Measurements from ENCODE around the gene SPATC1L.
"Not testable (repeated sequence)": the region's sequence is repeated elsewhere in the genome, so short reads cannot be mapped to it uniquely, and the experiment has no call there.

SPATC1L gene

DNA sequence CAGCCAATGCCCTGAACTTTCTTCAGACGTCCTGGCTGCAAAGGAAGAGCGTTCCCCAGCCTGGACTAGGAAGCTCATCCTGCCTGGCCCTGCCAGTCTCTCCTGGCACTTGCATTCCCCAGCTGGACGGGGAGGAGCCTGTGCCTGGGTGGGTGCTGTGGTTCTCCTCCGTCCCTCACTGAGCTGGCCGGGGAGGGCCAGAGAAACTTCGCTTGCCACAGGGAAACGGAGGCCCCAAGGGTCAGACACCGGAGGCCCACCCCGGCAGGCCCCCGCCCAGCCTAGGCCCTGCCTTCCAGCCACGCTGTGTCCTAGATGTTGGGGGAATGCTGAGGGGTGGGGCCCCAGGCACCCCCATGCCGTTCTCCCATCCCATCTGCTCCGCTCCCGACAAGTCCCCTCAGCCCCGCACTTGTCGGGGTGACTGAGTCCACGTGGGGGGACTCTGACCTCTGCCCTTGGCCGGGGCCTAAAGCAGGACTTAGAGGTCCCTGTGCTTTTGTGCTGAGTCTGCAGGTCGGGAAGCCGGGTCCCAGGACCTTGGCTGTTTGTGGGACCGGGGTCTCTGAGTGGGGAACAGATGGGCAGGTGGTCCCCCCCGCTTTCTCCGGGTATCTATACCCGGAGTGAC is 33.7 kb downstream of the SPATC1L start:
- DNase-seq (ENCODE audit: low read depth), result no peak

DNA sequence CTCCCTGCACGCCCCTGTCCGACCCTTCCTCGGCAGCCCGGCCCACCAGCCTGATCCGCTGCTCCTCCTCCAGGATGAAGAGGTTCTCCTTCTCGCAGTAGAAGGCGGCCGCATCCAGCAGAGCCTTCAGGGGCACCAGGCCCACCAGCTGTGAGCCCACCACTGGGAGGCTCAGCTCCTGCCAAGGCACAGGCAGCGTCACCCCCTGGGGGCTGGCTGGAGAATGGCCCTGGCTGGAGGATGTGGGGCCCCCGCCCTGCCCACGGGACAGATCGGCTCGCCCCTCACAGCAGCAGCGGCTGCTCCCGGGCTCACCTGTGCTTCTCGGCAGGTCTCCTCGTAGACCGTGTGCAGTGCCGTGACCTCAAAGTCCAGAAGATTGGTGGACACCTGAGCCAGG is 34.2 kb downstream of the SPATC1L start:
- no peak for DNase-seq (ENCODE audit: low read depth)

DNA sequence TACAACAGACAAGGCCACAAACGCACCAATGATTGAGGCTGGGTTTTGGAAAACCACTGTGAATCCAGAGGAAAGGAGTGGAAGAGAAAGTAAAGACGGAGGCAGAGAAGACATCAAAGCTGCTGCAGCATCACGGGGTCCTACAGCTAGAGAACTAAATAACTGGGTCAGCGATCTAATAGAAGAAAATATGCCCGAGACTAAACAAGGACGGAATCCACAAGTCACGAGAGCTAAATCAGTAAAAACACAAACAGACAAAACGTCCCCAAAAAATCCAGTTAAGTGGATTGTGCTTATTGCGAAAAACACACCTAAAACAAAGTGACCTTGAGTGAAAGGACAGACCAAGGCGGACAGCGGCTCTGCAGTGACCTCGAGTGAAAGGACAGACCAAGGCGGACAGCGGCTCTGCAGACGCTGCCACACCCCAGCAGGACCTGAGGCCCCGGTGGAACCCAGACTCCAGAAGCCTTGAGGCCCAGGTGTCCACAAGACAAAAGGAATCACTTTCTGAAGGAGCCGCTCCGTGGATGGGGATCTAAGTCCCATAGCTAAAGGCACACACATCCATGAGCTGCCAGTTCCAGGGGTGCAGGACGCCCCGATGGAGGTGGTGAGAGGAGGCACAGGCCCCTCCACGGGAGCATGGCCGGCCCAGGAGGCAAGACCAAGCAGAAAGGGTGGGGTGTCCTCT is 34.9 kb downstream of the SPATC1L start:
- DNase-seq (ENCODE audit: low read depth), result no peak

DNA sequence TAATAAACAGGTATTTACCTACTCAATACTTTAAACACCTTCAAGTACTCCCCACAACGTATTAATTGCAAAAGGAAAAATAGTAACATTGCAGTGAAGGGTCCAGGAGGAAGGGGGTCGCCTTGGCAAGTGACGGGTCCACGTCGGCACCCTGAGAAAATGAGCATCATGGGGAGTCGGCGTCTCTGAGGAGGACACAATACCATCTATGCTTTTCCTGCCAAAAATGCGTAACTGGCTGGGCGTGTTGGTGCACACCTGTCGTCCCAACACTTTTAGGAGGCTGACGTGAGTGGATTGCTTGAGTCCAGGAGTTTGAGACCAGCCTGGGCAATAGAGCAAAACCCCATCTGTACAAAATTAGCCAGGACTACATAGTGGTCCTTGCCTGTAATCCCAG is 36.2 kb downstream of the SPATC1L start:
- DNase-seq (ENCODE audit: low read depth), result no peak

DNA sequence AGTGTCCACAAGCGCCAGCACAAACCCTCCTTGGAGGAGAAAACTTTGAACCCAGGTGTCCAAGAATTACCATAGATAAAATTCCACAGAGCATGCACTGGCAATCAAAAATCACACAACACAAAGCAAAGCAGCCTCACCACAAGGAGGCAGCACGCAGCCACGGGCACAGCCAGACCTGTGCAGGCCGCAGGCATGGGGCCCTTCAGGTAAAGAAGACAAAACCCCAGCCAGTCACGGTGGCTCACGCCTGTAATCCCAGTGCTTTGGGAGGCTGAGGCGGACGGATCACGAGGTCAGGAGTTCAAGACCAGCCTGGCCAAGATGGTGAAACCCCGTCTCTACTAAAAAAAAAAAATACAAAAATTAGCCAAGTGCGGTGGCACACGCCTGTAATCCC is 36.8 kb downstream of the SPATC1L start:
- peak; percentile 29 for DNase-seq (ENCODE audit: low read depth)

DNA sequence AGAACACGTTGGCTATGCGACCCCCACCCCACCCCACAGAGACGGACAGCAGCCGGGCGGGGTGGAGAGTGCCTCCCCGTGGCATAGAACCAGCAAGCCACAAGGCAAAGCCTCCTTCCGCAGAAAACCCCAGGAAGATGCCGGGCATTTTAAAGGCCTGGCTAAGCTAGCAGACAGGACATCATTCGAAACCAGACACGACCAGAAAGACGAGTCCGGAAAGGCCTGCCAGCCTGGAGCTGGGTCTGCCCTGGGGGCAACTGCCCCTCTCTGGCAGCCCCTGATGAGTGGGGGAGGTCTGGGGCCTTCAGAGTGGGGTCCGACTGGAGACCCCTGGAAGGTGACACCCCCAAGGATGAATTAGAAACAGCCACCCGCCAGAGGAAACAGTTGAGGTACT is 37.4 kb downstream of the SPATC1L start:
- DNase-seq (ENCODE audit: low read depth), result no peak

DNA sequence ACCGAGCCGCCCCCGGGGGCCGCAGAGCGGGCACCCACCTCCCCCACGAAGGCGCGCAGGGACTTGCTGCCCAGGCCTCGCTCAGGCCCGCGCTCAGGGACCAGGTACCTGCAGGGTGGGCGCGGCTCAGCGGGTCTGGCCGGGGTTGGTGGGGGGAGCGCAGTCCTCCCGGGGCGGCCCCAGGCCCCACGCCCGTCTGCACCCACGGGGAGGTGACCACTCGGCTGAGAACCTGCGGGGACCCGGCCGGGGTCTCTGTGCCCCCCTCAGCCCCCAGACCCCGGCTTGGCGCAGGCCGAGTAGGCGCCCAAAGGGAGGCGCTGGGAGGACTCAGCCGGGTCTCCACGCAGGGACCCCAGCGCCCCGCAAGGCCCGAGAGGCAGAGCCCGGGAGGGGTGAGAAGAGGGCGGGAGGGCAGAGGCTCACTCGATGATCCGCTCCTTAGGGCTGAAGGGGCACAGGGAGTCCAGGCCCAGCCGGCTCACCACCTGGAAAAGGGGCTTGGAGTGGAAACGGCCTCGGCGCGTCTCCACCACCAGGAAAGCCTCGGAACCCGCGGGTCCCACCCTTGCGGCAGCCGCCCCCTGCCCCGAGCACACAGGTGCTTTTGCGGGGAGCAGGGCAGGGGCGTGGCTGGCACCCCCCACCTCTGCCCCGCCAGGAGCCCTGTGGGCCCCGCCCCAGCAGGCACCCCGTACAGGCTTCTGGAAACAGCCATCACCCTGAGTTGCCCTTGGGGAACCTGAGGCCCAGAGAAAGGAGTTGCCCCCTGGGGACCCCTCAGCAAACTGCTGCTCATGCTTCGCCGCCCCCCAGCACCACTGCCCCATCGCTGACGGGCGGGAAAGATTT is 38.2 kb downstream of the SPATC1L start:
- no peak for DNase-seq (ENCODE audit: low read depth)

DNA sequence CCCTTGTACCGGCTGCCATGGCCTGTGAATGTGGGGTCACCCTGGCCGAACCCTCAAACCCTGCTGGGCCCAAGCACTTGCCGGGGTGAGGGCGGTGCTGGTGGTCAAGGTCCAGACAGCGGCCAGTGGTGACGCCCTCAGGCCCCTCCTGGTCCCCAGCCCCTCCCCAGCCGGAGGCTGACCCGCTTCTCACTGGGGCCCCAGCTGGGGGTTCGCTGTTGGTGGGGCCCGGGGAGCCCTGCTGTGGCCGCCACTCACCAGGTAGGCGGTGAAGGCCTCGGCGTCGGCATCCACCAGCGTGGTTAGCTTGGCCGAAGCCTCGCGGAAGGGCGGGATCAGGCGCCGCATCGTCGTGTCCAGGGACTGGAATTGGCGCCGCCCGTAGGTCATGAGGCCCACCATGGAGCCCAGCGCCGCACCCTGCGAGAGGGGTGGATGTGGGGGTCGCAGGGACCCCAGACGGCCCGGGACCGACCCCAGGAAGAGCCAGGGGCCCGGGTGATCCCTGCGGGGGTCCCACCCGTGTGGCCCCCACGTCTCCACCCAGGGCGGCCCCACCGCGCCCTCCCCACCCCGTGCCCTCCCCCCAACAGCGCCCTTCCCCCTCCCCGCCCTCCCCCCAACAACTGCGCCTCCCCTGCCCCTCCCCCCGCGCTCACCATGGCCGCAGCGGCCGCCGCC is 39.0 kb downstream of the SPATC1L start:
- DNase-seq (ENCODE audit: low read depth), result no peak

DNA sequence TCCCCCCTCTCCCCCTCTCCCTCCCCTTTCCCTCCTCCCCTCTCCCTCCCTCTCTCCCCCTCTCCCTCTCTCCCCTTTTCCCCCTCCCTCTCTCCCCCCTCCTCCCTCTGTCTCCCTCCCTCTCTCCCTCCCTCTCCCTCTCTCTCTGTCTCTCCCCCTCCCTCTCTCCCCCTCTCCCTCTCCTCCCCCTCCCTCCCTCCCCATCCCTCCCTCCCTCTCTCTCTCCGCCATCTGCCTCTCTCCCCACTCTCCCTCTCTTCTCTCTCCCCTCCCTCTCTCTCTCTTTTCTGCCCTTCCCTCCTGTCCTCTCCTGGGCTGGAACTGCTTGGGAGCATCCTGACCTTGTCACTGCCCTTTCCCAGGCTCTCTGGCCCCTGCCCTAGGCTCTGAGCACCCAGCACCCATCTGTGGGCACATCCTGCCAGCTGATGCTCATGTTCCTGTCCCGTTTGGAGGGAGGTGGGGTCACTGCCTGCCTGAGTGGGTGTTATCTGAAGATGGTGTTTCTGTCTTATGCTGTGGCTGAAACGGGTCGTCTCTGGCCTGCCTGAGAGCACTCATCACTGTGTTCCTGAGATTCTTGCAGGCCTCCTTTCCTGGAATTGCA is 39.7 kb downstream of the SPATC1L start:
- no peak for DNase-seq (ENCODE audit: low read depth)

DNA sequence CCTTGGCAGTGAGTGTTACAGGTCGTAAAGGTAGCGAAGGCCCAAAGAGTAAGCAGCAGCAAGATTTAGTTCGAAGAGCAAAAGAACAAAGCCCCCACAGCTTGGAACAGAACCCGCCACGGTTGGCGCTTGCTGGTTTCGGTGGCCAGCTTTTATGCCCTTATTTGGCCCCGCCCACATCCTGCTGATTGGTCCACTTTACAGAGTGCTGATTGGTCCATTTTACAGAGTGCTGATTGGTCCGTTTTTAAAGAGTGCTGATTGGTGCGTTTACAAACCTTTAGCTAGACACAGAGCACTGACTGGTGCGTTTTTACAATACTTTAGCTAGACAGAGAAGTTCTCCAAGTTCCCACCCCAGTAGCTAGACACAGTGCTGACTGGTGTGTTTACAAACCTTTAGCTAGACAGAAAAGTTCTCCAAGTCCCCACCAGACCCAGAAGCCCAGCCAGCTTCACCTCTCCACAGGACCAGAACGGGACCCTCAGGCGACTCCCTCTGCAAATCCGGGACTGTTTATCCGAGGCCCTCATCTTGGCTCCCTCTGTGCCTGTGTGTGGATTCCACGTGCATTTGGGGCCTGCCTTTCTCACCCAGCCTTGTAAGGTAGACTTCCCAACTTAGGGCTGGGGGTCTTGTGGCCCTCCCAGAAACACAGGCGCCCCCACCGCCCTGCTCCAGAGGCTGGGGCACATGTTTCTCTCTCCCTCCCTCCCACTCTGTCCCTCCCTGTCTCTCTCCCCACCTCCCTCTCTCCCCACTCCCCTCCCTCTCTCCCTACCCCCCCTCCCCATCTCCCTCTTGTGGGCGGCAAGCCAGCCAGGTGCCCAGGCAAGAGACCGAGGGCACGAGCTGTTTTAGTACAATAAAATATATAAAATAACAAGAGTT is 41.4 kb downstream of the SPATC1L start:
- no peak for DNase-seq (ENCODE audit: low read depth)

DNA sequence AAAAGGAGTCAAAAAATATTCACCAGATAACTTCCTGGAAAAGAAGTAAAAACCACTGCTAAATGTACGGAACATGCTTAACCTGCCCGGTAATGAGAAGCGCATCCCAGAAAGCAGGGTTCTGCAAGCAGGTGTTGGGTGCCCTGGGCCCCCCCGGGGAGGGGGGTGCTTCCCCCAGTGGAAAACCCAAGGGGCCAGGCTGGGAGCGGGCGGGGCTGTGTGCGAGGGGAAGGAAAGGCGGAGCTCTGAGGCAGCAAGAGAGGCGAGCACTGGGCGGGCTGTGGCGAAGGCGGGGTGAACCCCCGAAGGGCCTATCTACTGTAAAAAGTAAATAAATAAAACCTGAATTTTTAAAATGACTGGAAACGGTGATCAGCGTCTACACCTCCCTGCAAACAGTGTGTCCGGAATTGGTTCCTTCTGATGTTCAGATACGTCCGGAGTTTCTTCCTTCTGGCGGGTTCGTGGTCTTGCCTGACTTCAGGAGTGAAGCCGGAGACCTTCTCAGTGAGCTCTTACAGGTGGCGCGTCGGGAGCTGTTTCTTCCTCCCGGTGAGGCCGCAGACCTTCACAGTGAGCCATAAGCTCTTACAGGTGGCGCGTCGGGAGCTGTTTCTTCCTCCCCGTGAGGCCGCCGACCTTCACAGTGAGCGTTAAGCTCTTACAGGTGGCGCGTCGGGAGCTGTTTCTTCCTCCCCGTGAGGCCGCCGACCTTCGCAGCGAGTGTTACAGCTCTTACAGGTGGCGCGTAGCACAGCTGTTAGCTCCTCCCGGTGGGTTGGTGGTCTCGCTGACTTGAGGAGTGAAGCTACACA is 42.3 kb downstream of the SPATC1L start:
- no peak for DNase-seq (ENCODE audit: low read depth)

DNA sequence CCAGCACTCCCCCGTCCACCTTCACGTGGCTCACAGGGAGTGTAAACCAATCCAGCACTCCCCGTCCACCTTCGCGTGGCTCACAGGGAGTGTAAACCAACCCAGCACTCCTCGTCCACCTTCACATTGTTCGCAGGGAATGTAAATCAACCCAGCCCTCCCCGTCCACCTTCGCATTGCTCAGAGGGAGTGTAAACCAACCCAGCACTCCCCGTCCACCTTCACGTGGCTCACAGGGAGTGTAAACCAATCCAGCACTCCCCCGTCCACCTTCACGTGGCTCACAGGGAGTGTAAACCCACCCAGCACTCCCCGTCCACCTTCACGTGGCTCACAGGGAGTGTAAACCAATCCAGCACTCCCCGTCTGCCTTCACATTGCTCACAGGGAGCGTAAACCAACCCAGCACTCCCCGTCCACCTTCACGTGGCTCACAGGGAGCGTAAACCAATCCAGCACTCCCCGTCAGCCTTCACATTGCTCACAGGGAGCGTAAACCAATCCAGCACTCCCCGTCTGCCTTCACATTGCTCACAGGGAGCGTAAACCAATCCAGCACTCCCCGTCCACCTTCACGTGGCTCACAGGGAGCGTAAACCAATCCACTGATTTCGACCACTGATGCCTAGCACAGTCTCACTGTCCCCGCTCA is 43.8 kb downstream of the SPATC1L start:
- DNase-seq (ENCODE audit: low read depth), result not testable (repeated sequence)

DNA sequence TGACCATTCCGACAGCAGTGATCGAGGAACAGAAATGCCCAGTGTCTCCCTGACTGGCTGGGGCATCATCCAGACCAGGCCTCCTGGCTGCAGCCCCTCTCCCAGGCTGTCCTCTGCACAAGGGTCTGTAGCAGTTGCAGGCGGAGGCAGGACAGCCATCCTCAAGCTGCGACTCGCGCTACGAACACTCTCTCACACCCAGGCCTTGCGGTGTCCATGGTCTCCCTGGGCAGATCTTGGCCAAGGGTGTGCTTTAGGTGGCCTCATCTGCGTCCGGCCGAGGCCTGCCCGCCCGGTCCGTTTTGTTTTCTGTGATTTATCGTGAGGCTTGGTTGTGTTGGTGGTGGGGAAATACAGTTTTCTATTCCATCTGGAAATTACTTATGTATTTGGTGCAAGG is 44.6 kb downstream of the SPATC1L start:
- no peak for DNase-seq (ENCODE audit: low read depth)

DNA sequence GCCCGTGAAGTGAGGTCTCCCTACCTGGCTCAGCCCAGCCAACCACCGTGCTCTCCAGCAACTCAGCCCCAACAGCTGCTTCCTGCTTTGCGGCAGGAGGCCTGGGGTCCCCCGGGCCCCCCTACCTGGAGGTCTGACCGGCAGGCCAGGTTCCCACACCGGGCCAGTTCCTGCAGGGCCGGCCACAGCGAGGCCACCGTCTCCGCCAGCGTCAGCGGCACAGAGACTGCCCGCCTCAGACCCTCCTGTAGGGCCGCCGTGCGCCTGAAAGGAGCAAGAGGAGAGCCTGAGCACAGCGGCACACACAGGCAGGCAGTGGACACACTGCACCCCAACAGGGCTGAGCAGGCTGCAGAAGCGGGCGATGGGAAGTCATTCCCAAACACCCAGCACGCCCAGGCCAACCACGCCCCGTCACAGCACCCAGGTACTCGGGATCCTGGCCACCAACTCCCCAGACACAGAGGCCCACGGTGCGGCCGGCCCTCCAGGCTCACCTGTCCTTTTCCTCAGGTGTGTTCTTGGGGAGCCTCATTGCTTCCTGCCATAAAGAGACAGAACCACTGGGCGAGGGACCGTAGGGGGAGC is 45.8 kb downstream of the SPATC1L start:
- DNase-seq (ENCODE audit: low read depth), result no peak

DNA sequence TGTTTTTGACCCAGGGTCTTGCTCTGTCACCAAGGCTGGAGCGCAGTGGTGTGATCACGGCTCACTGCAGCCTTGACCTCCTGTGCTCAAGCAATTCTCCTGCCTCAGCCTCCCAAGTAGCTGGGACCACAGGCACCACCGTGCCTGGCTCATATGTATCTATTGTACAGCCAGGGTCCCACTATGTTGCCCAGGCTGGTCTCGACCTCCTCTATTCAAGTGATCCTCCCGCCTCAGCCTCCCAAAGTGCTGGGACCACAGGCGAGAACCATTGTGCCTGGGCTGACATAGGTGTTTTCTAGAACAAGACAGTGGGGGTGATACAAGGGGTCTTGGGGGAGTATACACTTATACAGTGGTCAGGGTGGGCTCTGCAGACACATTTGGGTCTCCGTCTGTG is 46.4 kb downstream of the SPATC1L start:
- no peak for DNase-seq (ENCODE audit: low read depth)

DNA sequence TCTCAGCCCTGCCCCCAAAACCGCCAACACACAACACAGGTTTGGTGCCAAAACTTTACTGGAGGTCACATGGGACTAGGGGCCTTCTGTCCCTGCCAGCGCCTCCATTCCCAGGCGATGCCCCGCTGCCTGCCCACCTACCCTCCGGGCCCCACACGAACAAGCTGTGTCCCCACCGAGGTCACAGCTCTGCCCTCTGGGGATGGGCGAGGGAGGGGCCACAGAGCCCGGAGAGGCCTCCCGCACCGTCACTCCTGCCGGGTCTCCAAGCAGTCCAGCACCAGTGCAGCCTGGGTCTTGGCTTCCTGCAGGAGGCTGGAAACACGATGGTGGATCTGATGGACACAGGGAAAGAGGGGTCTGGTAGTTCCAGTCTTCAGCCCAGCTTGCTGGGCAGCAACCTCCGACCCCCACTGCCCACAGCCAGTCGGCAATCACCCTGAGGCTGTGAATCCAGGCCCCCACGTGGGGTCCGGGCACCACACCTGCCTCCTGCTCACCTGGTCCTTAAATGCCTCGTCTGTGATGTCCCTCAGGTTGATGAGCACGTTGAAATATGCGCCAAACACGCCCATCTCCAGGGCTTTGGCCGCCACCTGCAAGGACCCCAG is 47.4 kb downstream of the SPATC1L start:
- DNase-seq (ENCODE audit: low read depth), result no peak

DNA sequence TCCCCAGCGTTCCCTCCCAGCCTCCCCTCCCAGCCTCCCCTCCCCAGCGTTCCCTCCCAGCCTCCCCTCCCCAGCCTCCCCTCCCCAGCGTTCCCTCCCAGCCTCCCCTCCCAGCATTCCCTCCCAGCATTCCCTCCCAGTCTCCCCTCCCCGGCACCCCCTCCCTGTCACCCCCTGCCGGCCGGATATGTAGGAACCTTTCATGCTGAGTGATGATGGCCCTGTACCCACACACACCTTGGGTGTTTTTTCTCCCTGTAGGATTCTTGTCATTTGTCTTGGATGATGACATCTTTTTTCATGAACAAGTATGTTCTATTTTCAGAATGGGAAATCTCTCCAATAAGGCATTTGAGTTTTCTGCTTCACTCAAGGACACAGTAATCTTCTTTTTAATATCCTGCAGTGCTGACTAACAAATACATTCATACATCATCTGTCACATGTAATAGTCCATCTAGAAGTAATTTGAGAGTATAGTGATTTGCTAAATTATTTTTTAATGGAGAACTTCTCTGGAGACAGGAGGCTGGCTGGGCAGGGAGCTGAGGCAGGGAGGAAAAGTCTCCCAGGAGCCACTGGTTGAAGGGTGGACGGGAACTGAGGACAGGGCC is 48.4 kb downstream of the SPATC1L start:
- DNase-seq (ENCODE audit: low read depth), result no peak
